NCI-H446 treated with DMSO at 0.1 percent for 48 hours (cell line): ENCODE measurements around the gene CRB2.

Experiments used
- DNase-seq: peaks from one replicate; lab custom pipeline; 2025; lab: John Stamatoyannopoulos, UW

The CRB2 gene

DNA sequence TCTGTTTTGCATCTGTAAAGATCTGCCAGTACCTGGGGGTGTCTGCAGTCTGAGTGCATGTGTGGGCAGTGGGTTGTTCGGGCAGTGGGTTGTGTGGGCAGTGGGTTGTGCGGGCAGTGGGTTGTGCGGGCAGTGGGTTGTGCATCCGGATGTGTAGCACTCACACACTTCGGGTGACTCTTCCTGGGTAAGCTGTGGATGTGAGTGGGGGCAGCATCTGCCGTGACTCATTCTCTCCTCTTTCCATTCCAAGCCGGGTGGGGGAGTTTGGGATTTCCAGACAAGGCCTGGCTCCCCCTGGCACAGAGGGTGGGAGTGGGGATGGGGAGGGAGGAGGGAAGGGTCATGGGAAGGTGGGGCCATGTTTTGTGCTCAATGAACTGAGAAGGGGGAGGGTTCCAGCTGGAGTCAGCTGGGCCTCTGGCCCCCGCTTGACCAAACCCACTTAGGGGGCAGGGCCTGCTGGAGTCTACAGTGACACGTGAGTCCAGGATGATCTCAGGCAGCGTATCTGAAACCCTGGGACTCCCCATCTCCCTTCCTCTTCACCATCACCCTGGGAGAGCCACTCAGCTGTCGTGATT is 8.3 kb downstream of the CRB2 start:
- DNase-seq, result no peak

DNA sequence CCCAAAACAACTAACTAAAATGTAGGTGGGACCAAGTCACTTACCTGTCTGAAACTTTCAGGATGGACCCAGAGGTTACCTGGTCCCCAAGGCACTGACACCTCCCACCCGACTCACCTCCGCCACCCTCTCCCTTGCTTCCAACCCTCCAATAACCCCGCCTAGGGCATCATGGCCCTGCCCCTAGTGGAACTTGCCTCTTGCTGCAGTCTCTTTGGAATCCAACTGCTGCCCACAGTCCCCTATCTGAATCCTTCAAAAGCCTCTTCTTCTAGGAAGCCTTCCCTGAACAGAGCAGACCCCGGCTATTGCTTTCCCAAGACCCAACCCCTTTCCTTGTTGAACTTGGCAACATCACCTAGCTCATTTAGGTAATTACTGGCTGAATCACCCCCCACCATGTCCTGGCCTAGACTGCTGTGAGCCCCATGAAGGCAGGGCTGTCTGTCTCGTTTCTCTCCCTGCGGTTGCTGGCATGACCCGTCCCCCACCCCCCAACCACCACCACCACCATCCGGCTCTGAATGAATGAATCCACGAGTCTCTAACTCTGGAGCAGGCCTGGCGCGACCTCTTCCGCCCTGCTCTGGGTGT is 9.4 kb downstream of the CRB2 start:
- no peak for DNase-seq

DNA sequence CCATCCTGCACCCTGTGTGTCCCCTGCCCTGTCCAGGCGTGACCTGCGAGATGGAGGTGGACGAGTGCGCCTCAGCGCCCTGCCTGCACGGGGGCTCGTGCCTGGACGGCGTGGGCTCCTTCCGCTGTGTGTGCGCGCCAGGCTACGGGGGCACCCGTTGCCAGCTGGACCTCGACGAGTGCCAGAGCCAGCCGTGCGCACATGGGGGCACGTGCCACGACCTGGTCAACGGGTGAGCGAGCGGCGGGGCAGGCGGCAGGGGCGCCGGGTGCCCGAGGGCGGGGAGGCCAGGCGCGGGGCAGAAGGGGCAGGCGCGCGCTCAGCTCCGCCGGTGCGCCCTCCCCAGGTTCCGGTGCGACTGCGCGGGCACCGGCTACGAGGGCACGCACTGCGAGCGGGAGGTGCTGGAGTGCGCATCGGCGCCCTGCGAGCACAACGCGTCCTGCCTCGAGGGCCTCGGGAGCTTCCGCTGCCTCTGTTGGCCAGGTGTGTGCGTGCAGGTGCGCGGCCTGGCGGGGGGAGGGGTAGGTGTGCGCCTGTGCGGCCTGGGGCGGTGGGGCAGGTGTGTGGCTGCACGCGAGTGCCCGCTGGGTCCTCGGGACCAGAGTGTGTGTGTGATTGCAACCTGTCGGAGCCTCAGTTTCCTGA is 10.0 kb downstream of the CRB2 start:
- no peak for DNase-seq

DNA sequence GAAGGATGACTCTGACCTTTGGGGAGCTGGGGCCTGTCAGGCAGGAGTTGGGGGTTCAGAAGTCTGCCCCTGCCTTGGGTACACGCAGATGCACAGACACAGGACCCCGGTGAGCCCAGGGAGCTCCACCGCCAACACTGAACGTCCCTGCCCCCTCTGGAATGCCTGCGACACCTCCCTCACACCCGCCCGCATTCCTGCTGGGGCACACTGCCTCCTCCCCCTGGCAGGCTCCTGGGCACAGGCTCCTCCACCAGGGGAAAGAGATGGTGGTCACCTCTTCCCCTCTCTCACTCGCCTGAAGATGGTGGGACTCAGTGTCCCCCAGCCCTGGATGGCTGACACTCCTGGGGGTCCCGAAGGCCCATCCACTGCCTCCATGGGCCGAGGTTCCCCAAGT is 12.0 kb downstream of the CRB2 start:
- no peak for DNase-seq

DNA sequence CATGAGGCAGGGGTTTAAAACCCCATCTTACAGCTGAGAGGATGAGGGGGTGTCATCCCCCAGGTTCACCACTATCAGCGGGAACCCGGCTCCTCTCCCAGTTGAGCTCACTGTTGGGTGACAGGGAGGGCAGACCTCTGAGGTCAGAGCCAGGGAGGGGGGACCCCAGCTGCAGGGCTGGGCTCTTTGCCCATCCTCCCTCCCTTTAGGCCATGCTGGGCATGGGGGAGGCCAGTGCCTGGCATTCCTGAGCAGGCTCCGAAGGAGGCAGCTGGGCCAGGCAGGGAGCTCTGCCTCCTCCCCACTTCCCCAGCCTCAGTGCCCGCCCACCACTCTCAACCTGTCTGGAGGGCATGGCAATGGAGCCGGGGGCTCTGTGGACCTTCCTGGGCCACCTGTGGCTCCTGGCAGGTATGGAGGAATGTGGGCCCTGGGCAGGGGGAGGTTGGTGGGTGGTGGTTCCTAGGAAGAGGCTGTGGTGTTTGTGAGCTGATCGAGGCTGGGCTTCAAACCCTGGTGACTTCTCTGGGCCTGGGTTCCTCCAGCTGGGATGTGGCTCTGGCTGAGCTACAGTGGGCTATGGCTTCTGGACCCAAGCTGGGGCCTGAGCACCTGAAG is 12.6 kb downstream of the CRB2 start:
- DNase-seq, result no peak

DNA sequence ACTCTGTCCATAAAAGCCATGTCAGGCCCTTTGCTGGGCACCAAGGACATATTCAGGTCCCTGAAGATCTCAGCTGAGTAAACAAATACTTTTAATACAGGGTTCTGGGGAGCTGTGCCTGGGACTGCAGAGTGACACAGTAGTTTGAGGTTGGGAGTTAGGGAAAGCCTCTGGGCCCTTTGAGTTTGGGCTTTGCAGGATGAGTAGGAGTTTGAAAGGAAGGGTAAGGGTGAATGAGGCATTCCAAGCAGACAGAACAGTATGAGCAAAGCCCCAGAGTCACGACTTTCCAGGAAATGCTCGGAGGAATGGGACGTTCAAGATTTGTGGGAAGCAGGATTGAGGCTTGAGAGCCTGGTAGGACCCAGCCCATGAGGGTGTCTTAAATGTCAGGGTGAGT is 13.3 kb downstream of the CRB2 start:
- DNase-seq, result no peak

DNA sequence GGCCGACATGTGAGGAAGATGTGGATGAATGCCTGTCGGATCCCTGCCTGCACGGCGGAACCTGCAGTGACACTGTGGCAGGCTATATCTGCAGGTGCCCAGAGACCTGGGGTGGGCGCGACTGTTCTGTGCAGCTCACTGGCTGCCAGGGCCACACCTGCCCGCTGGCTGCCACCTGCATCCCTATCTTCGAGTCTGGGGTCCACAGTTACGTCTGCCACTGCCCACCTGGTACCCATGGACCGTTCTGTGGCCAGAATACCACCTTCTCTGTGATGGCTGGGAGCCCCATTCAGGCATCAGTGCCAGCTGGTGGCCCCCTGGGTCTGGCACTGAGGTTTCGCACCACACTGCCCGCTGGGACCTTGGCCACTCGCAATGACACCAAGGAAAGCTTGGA is 14.1 kb downstream of the CRB2 start:
- DNase-seq, result no peak

DNA sequence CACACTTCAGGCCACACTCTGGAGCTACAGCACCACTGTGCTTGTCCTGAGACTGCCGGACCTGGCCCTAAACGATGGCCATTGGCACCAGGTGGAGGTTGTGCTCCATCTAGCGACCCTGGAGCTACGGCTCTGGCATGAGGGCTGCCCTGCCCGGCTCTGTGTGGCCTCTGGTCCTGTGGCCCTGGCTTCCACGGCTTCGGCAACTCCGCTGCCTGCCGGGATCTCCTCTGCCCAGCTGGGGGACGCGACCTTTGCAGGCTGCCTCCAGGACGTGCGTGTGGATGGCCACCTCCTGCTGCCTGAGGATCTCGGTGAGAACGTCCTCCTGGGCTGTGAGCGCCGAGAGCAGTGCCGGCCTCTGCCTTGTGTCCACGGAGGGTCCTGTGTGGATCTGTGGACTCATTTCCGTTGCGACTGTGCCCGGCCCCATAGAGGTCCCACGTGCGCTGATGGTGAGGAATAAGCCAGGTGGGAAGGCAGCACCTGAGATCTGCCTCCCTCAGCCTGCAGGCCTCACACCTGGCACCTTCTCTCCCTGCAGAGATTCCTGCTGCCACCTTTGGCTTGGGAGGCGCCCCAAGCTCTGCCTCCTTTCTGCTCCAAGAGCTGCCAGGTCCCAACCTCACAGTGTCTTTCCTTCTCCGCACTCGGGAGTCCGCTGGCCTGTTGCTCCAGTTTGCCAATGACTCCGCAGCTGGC is 14.7 kb downstream of the CRB2 start:
- no peak for DNase-seq

DNA sequence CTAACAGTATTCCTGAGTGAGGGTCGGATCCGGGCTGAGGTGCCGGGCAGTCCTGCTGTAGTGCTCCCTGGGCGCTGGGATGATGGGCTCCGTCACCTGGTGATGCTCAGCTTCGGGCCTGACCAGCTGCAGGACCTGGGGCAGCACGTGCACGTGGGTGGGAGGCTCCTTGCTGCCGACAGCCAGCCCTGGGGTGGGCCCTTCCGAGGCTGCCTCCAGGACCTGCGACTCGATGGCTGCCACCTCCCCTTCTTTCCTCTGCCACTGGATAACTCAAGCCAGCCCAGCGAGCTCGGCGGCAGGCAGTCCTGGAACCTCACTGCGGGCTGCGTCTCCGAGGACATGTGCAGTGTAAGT is 15.2 kb downstream of the CRB2 start:
- no peak for DNase-seq

DNA sequence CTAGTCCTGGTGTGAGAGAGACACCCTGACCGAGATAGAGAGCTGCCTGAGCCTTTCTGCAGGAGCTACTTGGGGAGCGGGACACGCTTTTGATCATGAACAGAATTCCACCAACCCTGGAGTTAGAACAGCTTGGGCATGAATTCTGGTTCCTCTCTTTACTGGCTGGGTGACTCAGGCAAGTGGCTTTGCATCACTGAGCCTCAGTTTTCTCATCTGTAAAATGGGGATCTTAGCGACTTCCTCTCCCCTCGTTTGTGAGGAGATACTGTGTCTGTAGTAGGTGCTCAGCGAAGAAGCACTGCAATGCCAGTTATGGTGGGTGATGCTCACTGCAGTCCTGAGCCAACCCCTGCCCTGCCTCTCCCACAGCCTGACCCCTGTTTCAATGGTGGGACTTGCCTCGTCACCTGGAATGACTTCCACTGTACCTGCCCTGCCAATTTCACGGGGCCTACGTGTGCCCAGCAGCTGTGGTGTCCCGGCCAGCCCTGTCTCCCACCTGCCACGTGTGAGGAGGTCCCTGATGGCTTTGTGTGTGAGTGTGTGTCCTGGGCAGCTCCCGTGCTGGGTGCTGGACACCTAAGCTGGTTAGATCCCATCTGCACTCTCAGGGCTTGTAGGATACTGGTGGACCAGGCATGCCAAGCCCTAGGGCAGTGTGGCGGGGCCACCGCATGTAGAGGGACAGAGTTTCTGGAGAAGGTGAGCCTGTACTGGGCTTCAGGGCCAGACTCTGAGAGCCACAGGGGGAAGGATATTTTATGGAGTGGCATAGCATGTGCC is 16.0 kb downstream of the CRB2 start:
- no peak for DNase-seq

DNA sequence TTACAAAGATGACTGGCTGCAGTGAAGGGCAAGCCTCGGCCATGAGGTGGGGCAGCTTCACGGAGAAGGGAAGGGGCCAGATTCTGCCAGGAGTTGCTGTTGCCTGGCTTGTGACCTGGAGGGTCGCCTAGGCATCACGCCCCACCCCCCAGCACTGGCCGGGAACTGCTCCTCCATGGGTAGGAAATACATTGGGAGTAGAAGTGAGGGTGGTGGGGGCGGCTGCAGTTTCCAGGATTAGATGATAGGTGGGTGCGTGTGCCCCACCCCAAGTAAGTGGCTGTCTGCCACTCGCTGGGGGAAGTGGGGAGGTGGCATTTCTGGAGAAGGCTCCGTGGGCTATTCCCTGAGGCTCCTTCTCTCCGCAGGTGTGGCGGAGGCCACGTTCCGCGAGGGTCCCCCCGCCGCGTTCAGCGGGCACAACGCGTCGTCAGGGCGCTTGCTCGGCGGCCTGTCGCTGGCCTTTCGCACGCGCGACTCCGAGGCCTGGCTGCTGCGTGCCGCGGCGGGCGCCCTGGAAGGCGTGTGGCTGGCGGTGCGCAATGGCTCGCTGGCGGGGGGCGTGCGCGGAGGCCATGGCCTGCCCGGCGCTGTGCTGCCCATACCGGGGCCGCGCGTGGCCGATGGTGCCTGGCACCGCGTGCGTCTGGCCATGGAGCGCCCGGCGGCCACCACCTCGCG is 16.9 kb downstream of the CRB2 start:
- no peak for DNase-seq

DNA sequence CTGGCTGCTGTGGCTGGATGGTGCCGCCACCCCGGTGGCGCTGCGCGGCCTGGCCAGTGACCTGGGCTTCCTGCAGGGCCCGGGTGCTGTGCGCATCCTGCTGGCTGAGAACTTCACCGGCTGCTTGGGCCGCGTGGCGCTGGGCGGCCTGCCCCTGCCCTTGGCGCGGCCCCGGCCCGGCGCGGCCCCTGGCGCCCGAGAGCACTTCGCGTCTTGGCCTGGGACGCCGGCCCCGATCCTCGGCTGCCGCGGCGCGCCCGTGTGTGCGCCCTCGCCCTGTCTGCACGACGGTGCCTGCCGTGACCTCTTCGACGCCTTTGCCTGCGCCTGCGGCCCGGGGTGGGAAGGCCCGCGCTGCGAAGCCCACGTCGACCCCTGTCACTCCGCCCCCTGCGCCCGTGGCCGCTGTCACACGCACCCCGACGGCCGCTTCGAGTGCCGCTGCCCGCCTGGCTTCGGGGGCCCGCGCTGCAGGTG is 17.5 kb downstream of the CRB2 start:
- DNase-seq, result no peak

DNA sequence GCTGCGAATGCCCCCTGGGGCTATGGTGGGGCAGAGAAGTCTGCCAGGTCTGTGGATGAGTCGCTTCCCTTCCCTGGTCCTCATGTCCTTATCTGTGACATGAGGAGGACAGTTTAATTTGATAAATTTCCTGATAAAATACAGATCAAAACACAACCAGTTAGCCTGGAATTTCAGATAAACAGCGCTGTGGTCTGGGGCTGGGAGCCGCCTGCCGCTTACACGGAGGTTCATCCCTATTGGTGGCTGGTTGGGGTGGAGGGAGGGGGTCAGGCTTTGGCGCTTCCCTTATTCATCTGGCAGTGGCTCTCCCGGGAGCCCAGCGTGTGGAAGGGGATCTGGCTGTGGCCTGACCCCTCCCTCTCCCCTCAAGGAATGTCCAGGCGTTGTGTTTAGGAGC is 17.9 kb downstream of the CRB2 start:
- no peak for DNase-seq

DNA sequence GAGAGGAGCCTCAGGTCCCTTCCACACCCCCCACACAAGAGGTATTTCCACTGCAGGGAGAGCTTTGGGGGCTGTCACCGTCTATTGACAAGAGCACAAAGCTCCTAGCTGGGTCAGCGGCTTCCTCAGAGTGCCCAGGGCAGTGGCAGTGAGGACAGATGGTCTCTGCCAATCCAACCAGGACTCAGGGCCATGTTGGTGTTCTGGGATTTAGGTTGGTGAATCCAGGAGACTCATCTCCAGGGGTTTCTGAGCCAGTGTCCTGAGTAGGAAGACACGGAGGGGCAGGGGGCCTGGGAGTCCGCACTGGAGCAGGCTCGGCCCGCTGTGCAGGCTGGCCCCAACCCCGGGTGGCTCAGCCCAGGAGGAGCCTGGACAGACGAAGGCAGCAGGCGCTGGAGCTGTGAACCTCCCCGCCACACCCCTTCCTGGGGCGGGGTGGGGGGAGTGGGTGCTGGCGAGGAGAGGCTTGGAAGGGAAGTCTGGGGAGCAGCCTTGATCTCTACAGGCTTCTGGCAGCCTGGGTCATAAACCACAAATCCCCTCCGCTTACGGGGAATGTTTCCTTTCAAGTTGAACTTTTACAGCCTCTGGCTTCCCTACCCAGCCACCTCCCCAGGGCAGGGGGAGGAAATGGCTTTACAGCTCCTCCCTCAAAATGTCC is 19.6 kb downstream of the CRB2 start:
- no peak for DNase-seq

DNA sequence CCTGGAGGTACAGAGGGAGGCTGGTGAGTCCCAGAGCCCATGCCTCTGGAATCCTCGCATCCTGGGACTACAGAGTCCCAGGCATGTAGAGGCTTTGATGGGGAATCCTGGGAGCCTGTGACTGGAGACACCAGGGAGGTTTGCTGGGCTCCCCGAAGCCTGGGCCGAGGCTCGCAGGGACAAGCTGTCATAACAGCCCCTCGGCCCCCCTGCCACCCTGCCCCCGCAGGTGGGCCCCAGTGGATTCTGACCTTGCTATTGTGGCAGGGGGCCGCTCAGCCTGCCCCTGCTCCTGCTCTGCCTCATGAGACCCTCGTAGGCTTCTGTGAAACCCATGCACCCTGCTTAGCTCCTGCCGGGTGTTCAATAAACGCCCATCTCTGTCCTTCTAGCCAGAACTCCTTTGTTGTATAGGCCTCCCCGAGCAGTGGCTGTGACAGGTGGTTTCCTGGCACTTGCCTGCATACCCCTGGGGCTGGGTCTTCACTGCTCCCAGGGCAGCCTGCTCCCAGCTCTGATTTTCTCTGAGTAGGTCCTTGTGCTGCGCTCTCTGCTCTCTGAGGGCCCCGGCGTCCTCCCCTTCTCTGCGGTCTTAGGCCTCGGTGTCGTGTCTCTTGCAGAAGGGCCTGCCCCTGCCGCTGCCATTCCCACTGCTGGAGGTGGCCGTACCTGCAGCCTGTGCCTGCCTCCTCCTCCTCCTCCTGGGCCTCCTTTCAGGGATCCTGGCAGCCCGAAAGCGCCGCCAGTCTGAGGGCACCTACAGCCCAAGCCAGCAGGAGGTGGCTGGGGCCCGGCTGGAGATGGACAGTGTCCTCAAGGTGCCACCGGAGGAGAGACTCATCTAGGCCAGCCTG is 20.4 kb downstream of the CRB2 start:
- DNase-seq, result no peak

DNA sequence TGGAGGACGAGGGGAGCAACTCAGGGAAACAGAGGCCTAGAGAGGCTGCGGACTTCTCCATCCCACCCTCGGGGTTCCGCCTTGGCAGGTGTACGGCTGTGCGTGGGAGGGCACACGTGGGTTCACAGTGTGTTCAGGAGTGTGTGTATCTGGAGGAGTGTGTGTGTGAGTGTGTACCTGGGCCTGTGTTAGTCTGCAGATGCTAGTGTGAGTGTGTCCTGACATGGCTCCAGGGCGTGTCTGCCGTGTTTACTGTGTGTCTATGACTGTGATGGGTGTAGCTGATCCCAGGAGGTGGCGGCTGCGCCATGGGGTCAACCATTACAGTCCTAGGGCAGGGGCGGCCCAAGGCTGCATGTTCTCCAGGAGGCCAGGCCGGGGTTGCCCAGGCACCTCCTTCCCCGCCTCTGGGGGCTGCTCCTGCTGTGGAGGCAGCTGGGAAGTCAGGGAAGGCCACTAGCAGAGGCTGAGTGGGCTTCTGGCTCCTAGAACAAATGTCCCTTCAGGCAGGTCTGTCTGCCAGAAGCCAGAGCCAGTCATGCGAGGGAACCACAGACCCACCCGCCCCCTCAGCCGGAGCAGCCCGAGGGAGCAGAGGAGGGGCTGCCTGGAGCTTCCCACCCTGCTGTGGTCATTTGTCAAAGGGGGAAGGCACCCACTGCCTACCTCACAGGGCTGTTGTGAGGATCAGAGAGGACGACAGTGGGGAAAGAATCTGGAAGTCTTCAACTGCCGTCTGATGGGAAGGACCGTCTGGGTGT is 21.4 kb downstream of the CRB2 start:
- DNase-seq, result no peak

DNA sequence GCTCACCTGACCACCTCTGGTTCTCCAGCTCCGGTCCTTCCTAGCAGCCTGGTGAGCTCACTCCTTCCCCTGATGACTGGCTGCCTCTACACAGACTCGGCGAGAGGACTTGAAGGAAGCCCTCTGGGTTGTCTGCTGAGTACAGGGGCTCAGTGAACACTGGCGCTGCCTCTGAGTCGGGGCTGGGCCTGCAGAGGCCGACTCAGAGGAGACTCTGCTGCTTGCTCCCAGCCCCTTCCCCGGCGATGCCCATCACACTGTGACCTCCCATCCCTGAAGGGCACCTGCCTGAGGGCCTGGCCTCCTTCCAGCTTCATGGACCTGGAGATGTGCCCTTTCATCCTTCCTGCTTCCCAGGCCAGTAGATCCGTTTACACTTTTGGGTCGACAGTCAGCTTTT is 22.0 kb downstream of the CRB2 start:
- no peak for DNase-seq

DNA sequence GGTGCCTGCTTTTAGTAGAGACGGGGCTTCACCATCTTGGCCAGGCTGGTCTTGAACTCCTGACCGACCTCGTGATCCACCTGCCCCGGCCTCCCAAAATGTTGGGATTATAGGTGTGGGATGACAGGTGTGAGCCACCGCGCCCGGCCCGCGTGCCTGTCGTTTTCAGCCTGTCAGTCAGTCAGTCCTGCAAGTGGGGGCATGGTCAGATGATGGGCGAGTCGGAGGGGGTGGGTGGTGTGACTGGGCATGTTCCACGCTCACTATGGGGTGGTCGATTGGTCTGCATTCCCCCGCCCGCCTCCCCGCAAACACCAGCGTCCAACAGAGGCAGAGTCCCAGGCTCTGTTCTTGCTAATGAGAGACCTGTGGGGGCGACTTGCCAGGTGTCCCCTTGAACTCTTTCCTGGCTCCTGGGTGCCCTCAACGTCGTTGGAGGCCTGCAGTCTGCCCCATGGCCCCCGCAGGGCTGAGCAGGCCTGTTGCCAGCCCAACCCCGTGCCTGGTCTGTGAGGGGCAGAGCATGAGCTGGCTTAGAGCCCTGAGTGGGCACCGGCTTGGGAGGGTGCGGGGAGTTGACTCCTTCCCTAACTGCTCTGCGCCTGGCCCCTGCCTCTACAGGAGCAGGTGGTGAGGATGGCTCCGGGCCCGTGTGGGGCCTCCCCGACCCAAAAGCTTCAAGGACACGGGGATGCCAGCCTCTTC is 23.1 kb downstream of the CRB2 start:
- no peak for DNase-seq
